ENCODE measurements around the gene SHLD3.

DNA sequence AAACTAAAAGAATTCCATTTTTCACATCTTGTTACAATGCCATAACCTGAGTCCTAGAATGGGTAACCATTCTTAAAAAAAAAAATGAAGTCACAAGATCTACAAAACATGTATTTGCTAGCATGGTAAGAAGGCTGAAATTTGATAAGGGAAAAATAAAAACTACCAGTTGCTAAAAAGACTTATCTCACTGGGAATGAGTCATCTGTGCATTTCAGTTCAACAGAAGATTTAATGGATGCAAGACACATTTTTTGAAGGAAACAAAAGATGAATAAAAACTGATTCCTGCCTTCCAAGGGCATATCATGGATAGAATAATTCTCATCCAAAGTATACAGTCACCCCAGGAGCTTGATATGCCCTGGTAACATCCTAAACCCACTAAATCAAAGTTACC lies 49.9 kb downstream of the SHLD3 start:
- no peak for TF ChIP-seq TARDBP (IDR thresholded peaks at IDR 0.05)
- TF ChIP-seq, protein P1, sequence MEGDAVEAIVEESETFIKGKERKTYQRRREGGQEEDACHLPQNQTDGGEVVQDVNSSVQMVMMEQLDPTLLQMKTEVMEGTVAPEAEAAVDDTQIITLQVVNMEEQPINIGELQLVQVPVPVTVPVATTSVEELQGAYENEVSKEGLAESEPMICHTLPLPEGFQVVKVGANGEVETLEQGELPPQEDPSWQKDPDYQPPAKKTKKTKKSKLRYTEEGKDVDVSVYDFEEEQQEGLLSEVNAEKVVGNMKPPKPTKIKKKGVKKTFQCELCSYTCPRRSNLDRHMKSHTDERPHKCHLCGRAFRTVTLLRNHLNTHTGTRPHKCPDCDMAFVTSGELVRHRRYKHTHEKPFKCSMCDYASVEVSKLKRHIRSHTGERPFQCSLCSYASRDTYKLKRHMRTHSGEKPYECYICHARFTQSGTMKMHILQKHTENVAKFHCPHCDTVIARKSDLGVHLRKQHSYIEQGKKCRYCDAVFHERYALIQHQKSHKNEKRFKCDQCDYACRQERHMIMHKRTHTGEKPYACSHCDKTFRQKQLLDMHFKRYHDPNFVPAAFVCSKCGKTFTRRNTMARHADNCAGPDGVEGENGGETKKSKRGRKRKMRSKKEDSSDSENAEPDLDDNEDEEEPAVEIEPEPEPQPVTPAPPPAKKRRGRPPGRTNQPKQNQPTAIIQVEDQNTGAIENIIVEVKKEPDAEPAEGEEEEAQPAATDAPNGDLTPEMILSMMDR (IDR thresholded peaks at IDR 0.05 in 2 of 3, conservative IDR thresholded peaks at IDR 0.05 in 1 of 3; ENCODE audit: insufficient read depth in 2 of 3, low read depth in 1 of 3, low read length in 3 of 3), result no peak
- no peak for TF ChIP-seq ZFP1 (CRISPR knock-in tag; IDR thresholded peaks at IDR 0.05)
- TF ChIP-seq ETV6 (IDR thresholded peaks at IDR 0.05; ENCODE audit: borderline replicate concordance in 1 of 2, low read depth in 2 of 2, low read length in 1 of 2), result no peak
- no peak for TF ChIP-seq ETV6 (CRISPR knock-in tag; IDR thresholded peaks at IDR 0.05; ENCODE audit: borderline replicate concordance)
- no peak for TF ChIP-seq CBFB (CRISPR knock-in tag; IDR thresholded peaks at IDR 0.05)
- TF ChIP-seq POLR2A (conservative IDR thresholded peaks at IDR 0.05), result no peak
- no peak for TF ChIP-seq EP300 (IDR thresholded peaks at IDR 0.05; ENCODE audit: low read length)
- TF ChIP-seq NRF1 (conservative IDR thresholded peaks at IDR 0.05 in 1 of 2, IDR thresholded peaks at IDR 0.05 in 1 of 2), result no peak
- no peak for TF ChIP-seq SAFB2 (IDR thresholded peaks at IDR 0.05; ENCODE audit: borderline replicate concordance, low read depth, low read length, severe bottlenecking)
- TF ChIP-seq CBX3 (IDR thresholded peaks at IDR 0.05; ENCODE audit: borderline replicate concordance in 1 of 2, low read length in 2 of 2), result no peak
- TF ChIP-seq, protein P2, sequence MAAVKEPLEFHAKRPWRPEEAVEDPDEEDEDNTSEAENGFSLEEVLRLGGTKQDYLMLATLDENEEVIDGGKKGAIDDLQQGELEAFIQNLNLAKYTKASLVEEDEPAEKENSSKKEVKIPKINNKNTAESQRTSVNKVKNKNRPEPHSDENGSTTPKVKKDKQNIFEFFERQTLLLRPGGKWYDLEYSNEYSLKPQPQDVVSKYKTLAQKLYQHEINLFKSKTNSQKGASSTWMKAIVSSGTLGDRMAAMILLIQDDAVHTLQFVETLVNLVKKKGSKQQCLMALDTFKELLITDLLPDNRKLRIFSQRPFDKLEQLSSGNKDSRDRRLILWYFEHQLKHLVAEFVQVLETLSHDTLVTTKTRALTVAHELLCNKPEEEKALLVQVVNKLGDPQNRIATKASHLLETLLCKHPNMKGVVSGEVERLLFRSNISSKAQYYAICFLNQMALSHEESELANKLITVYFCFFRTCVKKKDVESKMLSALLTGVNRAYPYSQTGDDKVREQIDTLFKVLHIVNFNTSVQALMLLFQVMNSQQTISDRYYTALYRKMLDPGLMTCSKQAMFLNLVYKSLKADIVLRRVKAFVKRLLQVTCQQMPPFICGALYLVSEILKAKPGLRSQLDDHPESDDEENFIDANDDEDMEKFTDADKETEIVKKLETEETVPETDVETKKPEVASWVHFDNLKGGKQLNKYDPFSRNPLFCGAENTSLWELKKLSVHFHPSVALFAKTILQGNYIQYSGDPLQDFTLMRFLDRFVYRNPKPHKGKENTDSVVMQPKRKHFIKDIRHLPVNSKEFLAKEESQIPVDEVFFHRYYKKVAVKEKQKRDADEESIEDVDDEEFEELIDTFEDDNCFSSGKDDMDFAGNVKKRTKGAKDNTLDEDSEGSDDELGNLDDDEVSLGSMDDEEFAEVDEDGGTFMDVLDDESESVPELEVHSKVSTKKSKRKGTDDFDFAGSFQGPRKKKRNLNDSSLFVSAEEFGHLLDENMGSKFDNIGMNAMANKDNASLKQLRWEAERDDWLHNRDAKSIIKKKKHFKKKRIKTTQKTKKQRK (IDR thresholded peaks at IDR 0.05; ENCODE audit: borderline replicate concordance, low read depth, low read length), result no peak
- TF ChIP-seq RFX1 (IDR thresholded peaks at IDR 0.05), result no peak
- TF ChIP-seq, protein P3, sequence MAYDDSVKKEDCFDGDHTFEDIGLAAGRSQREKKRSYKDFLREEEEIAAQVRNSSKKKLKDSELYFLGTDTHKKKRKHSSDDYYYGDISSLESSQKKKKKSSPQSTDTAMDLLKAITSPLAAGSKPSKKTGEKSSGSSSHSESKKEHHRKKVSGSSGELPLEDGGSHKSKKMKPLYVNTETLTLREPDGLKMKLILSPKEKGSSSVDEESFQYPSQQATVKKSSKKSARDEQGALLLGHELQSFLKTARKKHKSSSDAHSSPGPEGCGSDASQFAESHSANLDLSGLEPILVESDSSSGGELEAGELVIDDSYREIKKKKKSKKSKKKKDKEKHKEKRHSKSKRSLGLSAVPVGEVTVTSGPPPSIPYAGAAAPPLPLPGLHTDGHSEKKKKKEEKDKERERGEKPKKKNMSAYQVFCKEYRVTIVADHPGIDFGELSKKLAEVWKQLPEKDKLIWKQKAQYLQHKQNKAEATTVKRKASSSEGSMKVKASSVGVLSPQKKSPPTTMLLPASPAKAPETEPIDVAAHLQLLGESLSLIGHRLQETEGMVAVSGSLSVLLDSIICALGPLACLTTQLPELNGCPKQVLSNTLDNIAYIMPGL (CRISPR knock-in tag; IDR thresholded peaks at IDR 0.05), result no peak
- TF ChIP-seq, protein P4, sequence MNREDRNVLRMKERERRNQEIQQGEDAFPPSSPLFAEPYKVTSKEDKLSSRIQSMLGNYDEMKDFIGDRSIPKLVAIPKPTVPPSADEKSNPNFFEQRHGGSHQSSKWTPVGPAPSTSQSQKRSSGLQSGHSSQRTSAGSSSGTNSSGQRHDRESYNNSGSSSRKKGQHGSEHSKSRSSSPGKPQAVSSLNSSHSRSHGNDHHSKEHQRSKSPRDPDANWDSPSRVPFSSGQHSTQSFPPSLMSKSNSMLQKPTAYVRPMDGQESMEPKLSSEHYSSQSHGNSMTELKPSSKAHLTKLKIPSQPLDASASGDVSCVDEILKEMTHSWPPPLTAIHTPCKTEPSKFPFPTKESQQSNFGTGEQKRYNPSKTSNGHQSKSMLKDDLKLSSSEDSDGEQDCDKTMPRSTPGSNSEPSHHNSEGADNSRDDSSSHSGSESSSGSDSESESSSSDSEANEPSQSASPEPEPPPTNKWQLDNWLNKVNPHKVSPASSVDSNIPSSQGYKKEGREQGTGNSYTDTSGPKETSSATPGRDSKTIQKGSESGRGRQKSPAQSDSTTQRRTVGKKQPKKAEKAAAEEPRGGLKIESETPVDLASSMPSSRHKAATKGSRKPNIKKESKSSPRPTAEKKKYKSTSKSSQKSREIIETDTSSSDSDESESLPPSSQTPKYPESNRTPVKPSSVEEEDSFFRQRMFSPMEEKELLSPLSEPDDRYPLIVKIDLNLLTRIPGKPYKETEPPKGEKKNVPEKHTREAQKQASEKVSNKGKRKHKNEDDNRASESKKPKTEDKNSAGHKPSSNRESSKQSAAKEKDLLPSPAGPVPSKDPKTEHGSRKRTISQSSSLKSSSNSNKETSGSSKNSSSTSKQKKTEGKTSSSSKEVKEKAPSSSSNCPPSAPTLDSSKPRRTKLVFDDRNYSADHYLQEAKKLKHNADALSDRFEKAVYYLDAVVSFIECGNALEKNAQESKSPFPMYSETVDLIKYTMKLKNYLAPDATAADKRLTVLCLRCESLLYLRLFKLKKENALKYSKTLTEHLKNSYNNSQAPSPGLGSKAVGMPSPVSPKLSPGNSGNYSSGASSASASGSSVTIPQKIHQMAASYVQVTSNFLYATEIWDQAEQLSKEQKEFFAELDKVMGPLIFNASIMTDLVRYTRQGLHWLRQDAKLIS (CRISPR knock-in tag; IDR thresholded peaks at IDR 0.05), result no peak

All from K562 (cell line).